Activated CD8-positive, alpha-beta memory T cell treated with anti-CD3 and anti-CD28 coated beads for 4 hours (primary cell): Measurements from ENCODE around the gene SHROOM2.
A peak's percentile ranks its signal among the peaks of the same experiment; 100 is the strongest.

Source experiments
- DNase-seq, 2 donors: peaks; one replicate each; pipeline ENCODE4 v3.0.0-alpha.2; 2020; ENCODE audit warnings: low read depth in 2 of 2

SHROOM2 gene

DNA sequence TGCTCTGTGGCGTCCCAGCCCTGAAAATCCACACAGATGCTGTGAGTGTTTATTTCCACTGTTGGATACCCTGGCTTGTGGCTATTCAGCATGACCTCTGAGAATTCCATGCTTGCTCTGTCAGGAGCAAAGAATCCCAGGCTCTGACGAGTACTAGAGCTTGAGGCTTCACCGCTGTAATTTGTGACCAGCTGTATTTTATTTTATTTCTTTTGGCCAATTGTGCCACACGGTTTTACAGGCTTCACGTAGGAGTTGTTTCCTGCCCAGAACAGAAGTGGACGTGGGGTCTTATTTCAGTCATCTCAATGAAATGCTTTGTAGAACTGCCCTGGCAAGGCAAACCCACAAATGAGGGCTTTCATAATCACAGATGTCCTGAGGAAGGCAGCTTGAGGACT, 111.5 kb downstream of the SHROOM2 start:
- no peak for DNase-seq

DNA sequence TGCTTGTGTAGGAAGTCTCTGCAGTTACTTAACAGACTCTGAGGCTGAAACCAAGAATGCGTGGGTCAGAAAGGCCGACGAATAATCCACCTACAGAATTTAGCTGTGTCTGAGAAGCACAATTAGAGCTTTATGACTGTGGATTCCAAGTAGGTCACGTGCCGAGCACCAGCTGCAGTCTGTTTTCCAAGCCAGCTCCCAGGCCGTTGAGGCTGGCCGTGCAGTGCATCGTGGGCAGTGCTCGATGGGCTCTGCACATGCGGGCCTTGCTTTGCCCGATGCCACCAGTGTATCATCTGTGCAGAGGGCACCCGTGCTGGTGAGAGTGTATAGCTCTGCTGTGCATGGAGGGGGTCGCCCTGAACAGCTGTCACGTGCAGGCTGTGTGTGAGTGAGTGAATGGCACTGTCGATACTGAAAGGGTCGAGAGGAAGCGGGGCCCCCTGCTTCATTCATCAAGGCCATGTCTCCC, 113.4 kb downstream of the SHROOM2 start:
- DNase-seq = no peak

DNA sequence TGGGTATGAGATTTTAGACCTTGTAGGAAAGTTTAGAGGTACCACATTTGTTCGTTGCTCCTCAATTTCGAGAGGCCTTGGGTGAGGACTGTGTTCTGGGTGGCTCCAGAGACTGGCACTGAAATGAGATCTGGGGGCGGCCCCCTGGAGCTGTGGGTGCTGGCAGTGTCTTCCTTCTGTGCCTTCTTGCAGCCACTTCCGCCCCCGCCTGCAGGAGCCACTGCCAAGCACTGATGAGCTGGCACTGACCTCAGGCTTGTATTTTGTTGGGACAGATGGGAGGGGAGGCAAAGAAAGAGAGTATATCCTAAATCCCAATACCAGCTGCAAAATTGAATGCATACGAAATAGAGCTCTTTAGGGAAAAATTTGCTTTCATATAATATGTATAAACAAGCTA, 116.4 kb downstream of the SHROOM2 start:
- no peak for DNase-seq

DNA sequence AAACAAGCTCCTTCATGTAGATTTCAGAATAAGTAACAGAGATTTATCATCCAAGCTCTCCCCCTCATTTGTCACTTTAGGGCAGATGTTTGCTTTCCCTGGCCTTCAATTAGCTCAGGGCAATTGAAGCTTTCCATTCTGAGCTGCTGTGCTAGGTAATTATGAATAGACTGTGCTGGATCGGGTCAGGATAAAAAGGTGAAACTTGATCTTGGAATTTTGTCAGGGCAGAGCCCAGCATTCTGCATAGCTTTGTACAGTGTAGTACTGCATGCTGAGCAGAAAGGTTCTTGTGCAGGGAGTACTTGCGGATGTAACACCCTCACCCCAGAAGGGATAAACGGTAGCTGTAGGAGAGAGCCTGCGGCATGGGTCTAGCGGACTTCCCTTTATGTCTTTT, 116.9 kb downstream of the SHROOM2 start:
- DNase-seq = no peak

DNA sequence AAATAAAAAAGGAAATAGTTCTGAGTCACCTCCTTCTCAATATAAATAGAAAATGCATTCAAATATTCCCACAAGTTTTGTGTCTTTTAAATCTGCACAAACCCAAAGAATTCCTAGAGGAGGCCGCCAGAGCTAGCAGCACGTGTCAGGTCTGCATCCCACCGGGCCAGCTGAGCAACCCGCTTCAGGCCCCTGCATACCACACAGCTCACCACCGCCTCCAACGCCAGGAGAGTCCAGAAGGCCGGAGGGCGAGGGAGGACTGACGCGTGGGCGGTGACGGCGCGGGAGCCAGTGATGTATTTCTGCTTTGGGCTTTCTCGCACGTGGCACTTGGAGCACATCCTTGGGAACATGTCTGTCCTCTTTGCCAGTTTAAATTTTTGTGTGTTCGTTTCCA, 119.1 kb downstream of the SHROOM2 start:
- DNase-seq = no peak

DNA sequence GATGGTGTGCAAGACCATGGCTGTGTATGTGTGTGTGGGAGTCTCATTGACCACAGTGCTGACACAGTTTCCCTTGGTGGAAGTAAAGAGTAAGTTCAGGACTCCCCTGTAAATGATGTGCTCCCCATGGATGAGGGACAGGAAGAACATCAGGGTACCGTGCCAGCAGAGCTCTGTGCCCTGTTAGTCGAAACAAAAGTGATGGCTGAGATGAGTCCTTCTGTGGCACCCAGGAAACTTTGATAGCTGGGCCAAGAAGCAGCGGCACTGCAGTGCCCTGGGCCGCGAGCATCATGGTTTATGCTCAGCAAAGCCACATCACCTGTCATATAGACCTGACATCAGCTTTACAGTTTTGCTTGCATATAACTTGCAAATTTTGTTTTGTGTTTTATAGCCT, 119.5 kb downstream of the SHROOM2 start:
- no peak for DNase-seq

DNA sequence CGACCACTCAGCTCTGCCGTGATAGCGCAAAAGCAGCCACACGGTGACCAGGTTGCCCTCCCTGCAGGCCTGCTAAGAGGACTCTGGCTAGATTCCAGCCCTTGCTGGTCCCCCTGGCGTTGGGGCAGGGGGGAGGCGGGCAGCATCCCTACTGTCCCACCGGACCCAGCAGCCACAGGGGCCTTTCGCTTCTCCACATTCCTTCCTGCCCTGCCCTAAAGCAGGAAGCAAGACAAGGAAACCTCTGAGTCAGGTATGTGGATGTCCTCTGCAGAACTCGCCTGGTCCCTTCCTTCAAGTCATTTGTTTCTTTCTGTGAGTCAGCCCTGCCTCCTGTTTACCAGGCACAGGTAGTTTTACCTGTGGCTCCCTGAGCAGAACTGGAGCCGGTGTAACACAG, 120.7 kb downstream of the SHROOM2 start:
- no peak for DNase-seq

DNA sequence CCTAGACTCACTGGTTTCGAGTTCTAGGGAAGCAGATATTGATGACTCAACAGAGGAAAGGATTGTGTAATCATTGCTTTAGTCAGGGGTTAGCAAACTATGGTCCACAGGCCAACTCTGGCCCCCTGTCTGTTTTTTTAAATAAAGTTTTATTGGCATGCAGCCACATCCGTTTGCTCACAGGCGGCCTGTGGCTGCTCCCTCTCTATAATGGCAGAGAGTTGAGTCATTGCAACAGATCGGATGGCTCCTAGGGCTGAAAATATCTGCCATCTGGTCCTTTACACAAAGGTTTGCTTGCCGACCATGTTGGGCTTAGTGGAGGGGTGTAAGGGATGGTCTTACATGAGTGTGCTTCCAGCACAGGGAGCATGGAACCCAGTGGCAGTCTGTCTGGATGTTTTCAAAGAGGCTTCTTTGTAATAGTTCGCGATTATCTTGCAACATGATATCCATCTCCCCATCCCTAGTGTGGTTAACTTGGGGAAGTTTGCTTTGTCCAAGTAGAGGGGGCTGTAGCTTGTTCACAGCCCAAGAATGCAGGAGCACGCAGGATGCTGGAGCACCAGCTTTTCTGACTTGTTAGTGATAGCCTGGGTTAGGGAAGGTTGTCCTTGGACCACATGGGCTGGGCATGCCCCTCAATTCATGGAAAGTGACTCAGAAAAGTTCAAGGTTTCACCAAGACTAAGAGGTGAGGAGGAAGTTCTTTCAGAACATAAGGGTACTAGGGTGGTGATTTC, 121.6 kb downstream of the SHROOM2 start:
- DNase-seq = no peak

DNA sequence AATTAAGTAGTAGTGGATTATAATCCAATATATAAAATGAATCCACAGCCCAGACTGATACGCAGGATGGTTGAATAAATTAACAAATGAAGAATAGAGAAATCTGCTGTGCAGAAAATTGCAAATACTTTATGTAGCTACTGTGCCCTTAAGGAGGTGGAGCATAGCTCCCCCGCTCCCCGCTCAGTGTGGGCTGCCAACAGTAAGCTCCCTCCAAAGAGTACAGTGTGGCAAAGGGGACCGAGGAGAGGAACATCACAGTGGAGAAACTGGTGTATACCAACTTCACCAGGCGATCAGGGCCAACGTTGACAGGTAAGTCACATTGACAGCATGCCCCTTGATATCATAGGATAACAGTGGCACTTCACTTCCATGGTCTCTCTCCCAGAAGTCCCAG, 123.0 kb downstream of the SHROOM2 start:
- DNase-seq = no peak

DNA sequence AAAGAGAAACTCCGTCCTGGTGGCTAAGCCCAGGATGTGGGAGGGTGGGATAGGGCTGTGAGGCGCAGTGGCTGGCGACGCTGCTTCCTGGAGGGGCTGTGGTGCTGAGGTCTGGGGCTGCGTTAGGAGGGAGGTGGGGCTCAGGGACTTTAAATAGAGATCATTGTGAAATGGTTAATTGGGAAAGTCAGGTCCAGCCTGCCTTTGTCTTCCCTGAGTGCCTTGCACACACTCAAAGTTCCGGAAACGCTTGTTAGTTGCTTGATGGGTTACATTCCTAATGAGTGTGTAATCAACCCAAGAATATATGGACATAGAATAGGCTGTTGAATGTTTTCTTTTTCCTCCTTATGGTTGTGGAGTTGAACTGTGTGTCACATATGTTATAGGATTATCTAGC, 125.3 kb downstream of the SHROOM2 start:
- DNase-seq = no peak

DNA sequence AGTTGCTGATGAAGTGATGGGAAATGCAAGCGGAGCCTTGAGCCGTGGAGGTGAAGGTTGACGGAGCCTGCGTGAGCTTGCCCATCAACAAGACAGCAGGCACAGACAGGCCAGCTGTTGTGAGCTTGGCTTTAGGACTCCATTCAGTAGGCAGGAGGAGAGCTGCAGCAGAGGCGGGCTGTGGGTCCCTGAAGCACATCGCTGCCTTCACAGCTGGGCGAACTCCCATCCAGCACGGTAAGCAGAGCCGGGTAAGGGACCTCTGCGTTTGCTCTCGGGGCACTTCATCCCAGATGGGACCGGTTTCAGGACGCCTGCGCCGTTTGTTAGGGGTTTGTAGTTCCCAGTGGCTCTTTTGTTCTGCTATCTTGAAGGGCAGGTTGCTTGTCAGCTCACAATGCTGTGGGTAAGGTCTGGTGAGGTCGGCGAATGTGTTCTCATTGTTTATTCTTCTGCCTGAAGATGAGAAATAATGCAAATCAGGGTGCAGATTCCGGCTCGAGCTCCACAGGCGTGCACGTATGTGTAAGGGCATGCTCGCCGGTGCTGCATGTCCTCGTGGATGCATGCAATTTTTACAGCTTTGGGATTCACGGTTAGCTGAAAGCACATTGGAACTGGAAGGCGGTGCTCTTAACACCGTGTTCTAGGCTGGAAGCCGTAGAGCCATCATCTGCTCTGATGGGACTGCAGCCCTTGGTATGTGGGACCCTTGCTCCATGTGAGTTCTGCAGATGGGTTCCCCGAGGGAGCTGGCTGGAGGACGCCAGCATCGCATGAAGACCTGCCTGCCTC, 126.3 kb downstream of the SHROOM2 start:
- no peak for DNase-seq

DNA sequence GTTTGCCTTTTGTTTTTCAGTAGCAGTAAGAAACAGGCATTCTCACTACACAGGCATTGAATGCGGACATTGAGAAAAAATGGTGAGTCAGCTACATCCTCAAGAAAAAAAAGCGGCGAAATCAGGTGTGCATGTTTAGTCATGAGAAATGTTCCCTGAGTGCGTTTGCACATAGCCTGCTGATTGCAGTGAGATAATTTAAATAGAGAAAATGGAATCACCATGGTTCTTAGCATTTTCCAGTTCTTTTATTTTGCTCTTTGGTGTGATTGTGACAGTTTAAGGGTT, 126.9 kb downstream of the SHROOM2 start:
- DNase-seq = no peak

DNA sequence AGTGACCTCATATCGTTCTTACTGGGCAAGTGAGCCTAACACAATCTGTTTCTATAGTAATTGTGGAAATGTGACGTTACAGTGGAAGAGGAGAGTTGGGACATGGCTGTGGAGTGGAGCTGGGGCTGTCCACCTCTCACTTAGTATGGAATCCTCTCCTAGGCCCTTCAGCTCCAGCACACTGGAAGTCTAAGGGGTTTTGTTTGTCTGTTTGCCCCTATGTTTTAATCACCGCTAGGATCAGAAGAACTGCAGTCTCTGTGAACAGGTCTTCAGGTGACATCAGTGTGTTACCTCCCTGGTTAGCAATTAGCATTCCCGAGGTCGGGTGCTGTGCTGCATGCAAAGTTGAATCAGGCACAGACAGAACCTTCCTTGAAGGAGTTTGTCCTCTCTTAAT, 131.6 kb downstream of the SHROOM2 start:
- no peak for DNase-seq

DNA sequence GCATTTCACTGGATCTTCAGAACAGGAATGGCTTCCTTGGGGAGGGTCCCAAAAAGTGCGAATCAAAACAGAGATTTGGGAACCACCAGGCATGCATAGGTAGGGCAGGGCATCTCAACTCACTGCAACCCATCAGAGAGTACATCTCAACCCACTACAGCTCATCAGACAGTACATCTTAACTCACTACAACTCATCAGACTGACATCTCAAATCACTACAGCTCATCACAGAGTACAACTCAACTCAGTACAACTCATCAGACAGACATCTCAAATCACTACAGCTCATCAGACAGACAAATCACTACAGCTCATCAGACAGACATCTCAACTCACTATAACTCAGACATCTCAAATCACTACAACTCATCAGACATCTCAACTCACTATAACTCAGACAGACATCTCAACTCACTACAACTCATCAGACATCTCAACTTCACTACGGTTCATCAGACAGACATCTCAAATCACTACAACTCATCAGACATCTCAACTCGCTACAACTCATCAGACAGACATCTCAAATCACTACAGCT, 133.5 kb downstream of the SHROOM2 start:
- DNase-seq = no peak

DNA sequence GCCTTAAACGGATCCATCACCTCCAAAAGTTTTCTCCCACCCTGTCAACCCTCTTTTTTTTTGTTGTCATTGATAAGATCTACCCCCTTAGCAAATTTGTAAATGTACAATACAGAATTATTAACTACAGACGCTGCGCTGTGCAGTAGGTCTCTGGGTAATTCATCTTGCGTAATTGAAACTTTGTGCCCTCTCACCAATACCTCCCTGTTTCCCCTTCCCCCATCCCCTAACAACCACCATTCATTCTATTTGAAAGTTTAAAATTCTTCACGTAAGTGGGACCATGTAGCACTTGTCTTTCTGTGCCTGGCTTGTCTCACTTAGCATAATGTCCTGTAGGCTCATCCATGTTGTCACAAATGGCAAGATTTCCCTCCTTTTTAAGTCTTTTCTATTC, 135.2 kb downstream of the SHROOM2 start:
- DNase-seq = no peak

DNA sequence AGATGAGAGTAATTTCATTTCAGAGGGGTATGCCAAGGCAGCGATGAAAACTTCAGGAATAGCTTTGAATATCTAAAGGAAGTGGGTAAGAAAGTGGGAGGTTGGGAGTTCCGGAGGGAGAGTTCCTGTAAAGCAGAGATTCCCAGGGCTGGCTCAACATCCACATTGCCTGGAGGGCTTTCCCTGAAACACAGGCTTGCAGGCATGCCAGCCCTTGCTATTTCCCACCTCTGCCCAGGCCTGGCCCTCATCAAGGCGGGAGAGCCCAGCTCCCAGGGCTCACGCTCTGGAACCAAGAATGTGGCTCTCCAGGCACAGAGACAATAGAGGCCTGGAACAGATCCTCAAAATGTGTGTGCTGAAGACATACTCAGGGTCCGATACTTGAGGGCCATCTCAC, 137.1 kb downstream of the SHROOM2 start:
- no peak for DNase-seq

DNA sequence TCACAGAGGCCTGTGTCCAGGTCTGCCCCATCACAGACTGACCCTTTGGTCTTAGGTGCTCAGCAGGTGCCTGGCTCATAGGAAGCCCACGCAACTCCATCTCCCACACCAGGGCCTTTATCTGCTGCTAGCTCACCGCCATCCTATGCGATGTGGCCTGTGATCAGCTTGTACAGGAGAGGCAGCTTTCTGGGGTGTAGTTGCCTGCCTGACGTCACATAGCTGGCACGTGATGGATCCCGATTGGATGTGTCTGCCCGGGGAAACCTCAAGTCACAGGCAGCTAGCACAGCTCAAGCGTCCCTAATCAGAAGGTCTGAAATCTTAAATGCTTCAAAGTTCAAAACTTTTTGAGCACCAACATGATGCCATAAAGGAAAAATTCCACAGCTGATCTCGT, 139.8 kb downstream of the SHROOM2 start:
- no peak for DNase-seq

DNA sequence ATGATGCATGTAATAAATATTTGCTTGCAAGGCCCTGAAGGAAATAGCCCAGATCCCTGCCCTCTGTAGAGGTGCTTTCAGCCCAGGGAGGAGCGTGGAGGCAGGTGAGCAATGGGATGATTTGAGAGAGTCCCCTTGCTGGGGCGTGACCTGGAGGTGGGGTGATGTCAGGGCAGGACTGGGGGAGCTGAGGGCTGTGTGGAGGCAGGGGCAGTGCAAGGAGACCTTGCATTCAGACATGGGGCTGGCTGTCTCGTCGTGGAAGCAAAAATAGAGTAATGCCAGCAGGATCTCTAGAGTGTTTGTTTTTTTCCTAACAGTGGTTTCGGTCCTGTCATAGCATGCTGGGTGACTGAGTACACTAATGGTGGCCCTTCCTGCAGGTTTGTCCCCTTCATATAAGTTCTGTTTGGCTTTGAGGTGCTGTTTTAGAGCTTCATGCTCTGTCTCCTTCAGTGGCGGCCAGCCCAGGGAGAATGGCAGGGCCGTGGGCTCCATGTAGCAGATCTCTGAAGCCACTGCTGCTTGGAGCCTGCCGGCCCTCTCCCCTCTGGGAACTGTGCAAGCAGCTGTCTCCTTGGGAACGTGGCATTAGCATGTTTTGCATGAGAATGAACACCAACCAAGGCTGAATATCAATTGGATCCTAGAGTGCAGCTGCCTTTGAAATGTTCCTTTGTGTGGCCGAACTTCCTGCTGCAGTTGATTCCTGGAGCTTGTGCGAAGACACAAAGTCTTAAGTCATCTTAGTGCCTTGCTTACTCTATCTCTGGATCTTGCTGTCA, 141.7 kb downstream of the SHROOM2 start:
- DNase-seq = no peak

DNA sequence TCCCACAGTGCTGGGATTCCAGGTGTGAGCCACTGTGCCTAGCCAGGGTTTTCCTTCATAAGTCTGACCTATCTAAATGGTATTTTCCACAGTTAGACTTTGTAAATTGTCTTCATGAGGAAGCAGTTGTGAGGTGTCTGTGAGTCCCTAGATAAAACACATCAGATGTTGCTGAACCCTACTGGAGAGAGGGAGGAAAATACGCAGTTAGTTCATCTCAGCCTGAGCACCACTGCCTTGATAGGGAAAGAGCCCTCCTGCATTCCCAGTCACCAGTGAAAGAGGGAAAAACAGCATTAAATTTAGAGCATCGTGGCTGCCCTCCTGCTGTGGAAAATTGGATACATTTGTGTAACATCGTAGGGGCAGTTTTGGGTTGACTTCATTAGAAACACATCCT, 149.2 kb downstream of the SHROOM2 start:
- no peak for DNase-seq

DNA sequence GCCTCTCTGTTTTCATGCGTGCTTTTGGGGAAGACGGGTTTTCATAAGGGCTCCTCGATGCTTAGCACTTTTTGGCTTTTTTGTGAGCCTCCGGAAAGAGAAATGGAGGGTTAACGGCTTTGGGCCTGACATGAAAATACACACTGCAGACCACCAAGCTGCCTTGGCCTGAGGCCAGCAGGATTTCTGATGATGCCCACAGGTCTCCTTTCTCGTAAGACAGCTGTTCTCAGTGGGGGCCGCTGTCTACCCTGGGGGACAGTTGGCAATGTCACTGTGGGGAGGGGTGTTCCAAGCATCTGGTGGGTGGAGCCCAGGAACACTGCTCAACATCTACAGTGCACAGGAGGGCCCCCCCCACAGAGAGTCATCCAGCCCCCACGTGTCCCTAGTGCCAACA, 151.5 kb downstream of the SHROOM2 start:
- DNase-seq = no peak

DNA sequence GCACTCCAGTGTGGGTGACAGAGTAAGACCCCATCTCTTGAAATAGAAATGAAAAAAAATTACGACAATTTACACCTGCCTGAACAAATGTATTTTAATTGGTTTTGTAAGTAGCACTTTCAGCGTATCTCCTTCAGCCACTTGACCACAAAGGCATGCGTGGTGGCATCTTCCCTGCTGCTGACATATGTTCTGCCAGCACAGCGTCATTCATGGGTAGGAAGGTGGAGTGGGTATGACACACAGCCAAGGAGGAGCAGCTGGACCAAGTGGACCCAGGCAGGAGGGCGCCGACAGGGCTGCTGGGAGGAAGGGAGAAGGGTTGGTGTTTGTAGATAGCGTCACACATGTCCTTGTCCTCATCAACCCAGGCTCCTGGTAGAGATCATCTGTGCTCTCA, 152.3 kb downstream of the SHROOM2 start:
- no peak for DNase-seq

DNA sequence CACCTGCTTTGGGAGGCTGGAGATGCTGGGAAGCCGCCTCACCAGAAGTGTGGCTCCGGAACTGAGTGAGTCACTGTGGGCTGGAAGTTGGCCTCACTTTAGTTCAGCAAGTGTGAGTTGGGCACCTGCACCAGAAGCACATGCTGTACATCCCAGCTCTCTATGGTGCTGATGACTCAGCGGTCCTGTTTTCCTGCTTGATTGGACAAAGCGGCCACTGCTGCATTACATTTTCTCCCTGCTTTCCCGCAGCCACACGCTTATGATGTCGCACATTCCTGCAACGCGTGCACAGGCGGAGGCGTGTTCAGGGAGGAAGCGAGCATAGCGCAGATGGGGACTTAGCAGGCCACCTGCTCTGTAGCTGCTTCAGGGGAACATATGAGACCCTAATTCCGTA, 154.2 kb downstream of the SHROOM2 start:
- no peak for DNase-seq

DNA sequence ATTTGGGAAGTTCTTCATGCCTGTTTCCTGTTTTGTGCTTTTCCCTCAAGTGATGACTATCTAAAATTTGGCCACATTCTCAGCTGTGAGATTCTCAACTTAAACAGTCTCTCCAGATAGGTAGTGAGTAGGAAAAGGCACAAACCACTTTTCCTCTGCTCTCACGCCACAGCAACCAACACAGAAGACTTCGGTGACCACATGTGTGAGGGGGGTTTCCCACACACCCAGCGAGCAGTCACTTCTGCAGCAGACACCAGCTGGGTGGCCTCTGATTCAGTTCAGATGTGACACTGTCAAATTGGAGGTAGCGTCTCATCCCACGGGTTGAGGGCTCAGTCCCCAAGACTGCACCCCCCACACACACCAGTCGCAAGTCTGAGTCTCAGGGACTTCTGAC, 155.9 kb downstream of the SHROOM2 start:
- peak; percentile 10 to 41 for DNase-seq
